IMR-90 (cell line): Measurements from ENCODE around the gene XRCC5. TPM values are rescaled to one million over a fixed set of nuclear protein-coding genes. Genes with fewer than 3 reads are reported as not detected.

ENCODE experiments used
- ATAC-seq: fragments of 200-7000 bp; cut with Tn5 transposase; 2 replicates; pipeline ENCODE4 v1.9.1; 2020; ENCODE audit warnings: low read depth, mild to moderate bottlenecking, moderate library complexity
- BruUV-seq: library from RNA; stranded (reverse); fragments of 400-500 nt; replicated peaks from 2 replicates; lab custom pipeline; 2021; lab: Mats Ljungman, UMichigan
- CTCF ChIA-PET: fragments of 300-600 bp; formaldehyde crosslinking; extraction: SDS; loops from one replicate; lab custom pipeline; 2021; ENCODE audit warnings: antibody characterized with exemption; lab: Yijun Ruan, JAX
- POLR2A ChIA-PET: fragments of 300-600 bp; sonication (Branson Sonifier 250); formaldehyde crosslinking; loops from one replicate; lab custom pipeline; 2022; ENCODE audit warnings: antibody characterized with exemption; ENCODE audit not compliant: unreplicated experiment; lab: Charles Lee
- DNase-seq: peaks from one replicate; pipeline ENCODE4 v3.0.0; 2013
- H2AFZ ChIP-seq: replicated peaks from 2 replicates; pipeline ENCODE3; 2013; ENCODE audit warnings: low read length, mild to moderate bottlenecking; ENCODE audit not compliant: poor library complexity
- H2AK5ac ChIP-seq: 2 replicates; pipeline ENCODE4 v1.6.1; 2013; ENCODE audit warnings: low read depth, low read length, inconsistent platforms
- H2AK9ac ChIP-seq: replicated peaks from 2 replicates; pipeline ENCODE3; 2013; ENCODE audit warnings: mild to moderate bottlenecking, low read depth, low read length, moderate library complexity; ENCODE audit not compliant: poor library complexity
- H2BK120ac ChIP-seq: 2 replicates; pipeline ENCODE4 v1.6.1; 2013; ENCODE audit warnings: low read depth, low read length, inconsistent platforms
- H2BK15ac ChIP-seq: 3 replicates; pipeline ENCODE4 v1.6.1; 2013; ENCODE audit warnings: low read depth, low read length, inconsistent platforms
- H2BK20ac ChIP-seq: 2 replicates; pipeline ENCODE4 v1.6.1; 2013; ENCODE audit warnings: low read depth, mild to moderate bottlenecking, inconsistent platforms, low read length, moderate library complexity
- H2BK5ac ChIP-seq: 2 replicates; pipeline ENCODE4 v1.6.1; 2013; ENCODE audit warnings: mild to moderate bottlenecking, low read depth, low read length, inconsistent platforms; ENCODE audit not compliant: poor library complexity, severe bottlenecking
- H3K14ac ChIP-seq: replicated peaks from 2 replicates; pipeline ENCODE4 v1.6.1; 2013; ENCODE audit warnings: low read depth, low read length, inconsistent platforms
- H3K18ac ChIP-seq: 2 replicates; pipeline ENCODE4 v1.6.1; 2013; ENCODE audit warnings: low read depth, low read length, control low read depth
- H3K23ac ChIP-seq: 2 replicates; pipeline ENCODE4 v1.6.1; 2013; ENCODE audit warnings: low read depth, low read length, inconsistent platforms
- H3K27ac ChIP-seq: 2 replicates; pipeline ENCODE4 v1.5.1; 2013; ENCODE audit warnings: mild to moderate bottlenecking, control low read depth, low read length; ENCODE audit not compliant: insufficient read depth
- H3K27me3 ChIP-seq: 2 replicates; pipeline ENCODE4 v1.6.1; 2013; ENCODE audit warnings: low read length; ENCODE audit not compliant: control insufficient read depth, insufficient read depth
- H3K36me3 ChIP-seq: 2 replicates; pipeline ENCODE4 v1.6.1; 2013; ENCODE audit warnings: low read length, mixed read lengths; ENCODE audit not compliant: control insufficient read depth, insufficient read depth
- H3K4ac ChIP-seq: 2 replicates; pipeline ENCODE4 v1.6.1; 2013; ENCODE audit warnings: low read depth, low read length, inconsistent platforms
- H3K4me1 ChIP-seq: 2 replicates; pipeline ENCODE4 v1.6.1; 2013; ENCODE audit warnings: low read length, mixed read lengths; ENCODE audit not compliant: control insufficient read depth, insufficient read depth
- H3K4me2 ChIP-seq: 2 replicates; pipeline ENCODE4 v1.6.1; 2013; ENCODE audit warnings: low read depth, mild to moderate bottlenecking, control low read depth, low read length, moderate library complexity
- H3K4me3 ChIP-seq: 2 replicates; pipeline ENCODE4 v1.5.1; 2013; ENCODE audit warnings: low read depth, mild to moderate bottlenecking, control low read depth, low read length, moderate library complexity; ENCODE audit not compliant: insufficient read depth
- H3K56ac ChIP-seq: 2 replicates; pipeline ENCODE4 v1.6.1; 2013; ENCODE audit warnings: low read length, inconsistent platforms; ENCODE audit not compliant: insufficient read depth; ENCODE audit errors: extremely low read depth
- H3K79me1 ChIP-seq, 2 experiments: 2 replicates each; pipeline ENCODE4 v1.6.1; 2013; ENCODE audit warnings: low read length in 2 of 2, inconsistent platforms in 1 of 2, low read depth in 1 of 2
- H3K9ac ChIP-seq: 2 replicates; pipeline ENCODE4 v1.6.1; 2013; ENCODE audit warnings: low read depth, low read length, control low read depth
- H3K9me1 ChIP-seq: 2 replicates; pipeline ENCODE4 v1.6.1; 2013; ENCODE audit warnings: low read length, inconsistent platforms; ENCODE audit not compliant: insufficient read depth
- H3K9me3 ChIP-seq: 2 replicates; pipeline ENCODE4 v1.6.1; 2013; ENCODE audit warnings: low read length; ENCODE audit not compliant: control insufficient read depth, insufficient read depth
- H4K20me1 ChIP-seq: 2 replicates; pipeline ENCODE4 v1.6.1; 2013; ENCODE audit warnings: low read length, inconsistent platforms; ENCODE audit not compliant: insufficient read depth
- H4K5ac ChIP-seq: 2 replicates; pipeline ENCODE4 v1.6.1; 2013; ENCODE audit warnings: mild to moderate bottlenecking, low read depth, low read length, control low read depth
- H4K8ac ChIP-seq, 2 experiments: 2 replicates each; pipeline ENCODE4 v1.6.1; 2013; ENCODE audit warnings: low read depth in 2 of 2, low read length in 2 of 2, control low read depth in 1 of 2, inconsistent platforms in 1 of 2
- H4K91ac ChIP-seq: 2 replicates; pipeline ENCODE4 v1.6.1; 2013; ENCODE audit warnings: low read depth, low read length, inconsistent platforms; ENCODE audit not compliant: insufficient read depth
- BHLHE40 ChIP-seq: fragments of 150-350 bp; IDR thresholded peaks from 2 replicates; pipeline ENCODE4 v1.6.1; 2016; ENCODE audit warnings: mild to moderate bottlenecking, low read depth, low read length
- CEBPB ChIP-seq: IDR thresholded peaks from 2 replicates; pipeline ENCODE4 v1.6.1; 2012; ENCODE audit warnings: low read depth, low read length, improper control_type of control experiment
- CHD1 ChIP-seq: IDR thresholded peaks from 2 replicates; pipeline ENCODE4 v1.6.1; 2012; ENCODE audit warnings: low read depth, low read length, improper control_type of control experiment
- FOS ChIP-seq: fragments of 150-350 bp; IDR thresholded peaks from 2 replicates; pipeline ENCODE4 v1.6.1; 2016; ENCODE audit warnings: low read depth, low read length
- MAFK ChIP-seq: IDR thresholded peaks from 2 replicates; pipeline ENCODE4 v1.6.1; 2012; ENCODE audit warnings: low read depth, low read length, improper control_type of control experiment
- MAZ ChIP-seq: IDR thresholded peaks from 2 replicates; pipeline ENCODE4 v1.6.1; 2012; ENCODE audit warnings: low read depth, mild to moderate bottlenecking, low read length, improper control_type of control experiment, moderate library complexity, borderline replicate concordance
- MXI1 ChIP-seq: IDR thresholded peaks from 2 replicates; pipeline ENCODE4 v1.6.1; 2012; ENCODE audit warnings: low read depth, mild to moderate bottlenecking, low read length, moderate library complexity, borderline replicate concordance
- NFE2L2 ChIP-seq: fragments of 150-350 bp; IDR thresholded peaks from 2 replicates; pipeline ENCODE4 v1.6.1; 2016; ENCODE audit warnings: low read depth, mild to moderate bottlenecking, low read length
- RAD21 ChIP-seq: IDR thresholded peaks from 2 replicates; pipeline ENCODE4 v1.6.1; 2012; ENCODE audit warnings: low read length, improper control_type of control experiment
- RCOR1 ChIP-seq: IDR thresholded peaks from 2 replicates; pipeline ENCODE4 v1.6.1; 2012; ENCODE audit warnings: mild to moderate bottlenecking, low read length, improper control_type of control experiment; ENCODE audit not compliant: insufficient replicate concordance
- WGBS, 2 experiments: methylation state at CpG; one replicate each; pipeline versions ENCODE4 v1.1.5 to v1.1.7; 2013; ENCODE audit warnings: missing lambda C conversion rate in 2 of 2; ENCODE audit not compliant: insufficient read length in 1 of 2; ENCODE audit errors: extremely low coverage in 2 of 2; 5-methylcytosine and 5-hydroxymethylcytosine counted together
- dilution Hi-C: fragments of 300-500 bp; cut with HindIII; formaldehyde crosslinking; loops from one replicate; pipeline ENCODE4 v1.14.3; 2018; ENCODE audit warnings: low sequenced_read_pairs; ENCODE audit not compliant: unreplicated experiment
- in situ Hi-C: fragments of 300-500 bp; cut with MboI; formaldehyde crosslinking; loops from 3 replicates; pipeline ENCODE4 v1.14.3; 2019; ENCODE audit warnings: low sequenced_read_pairs, inconsistent platforms, mixed read lengths
- intact Hi-C: fragments of 100-400 bp; cut with micrococcal nuclease; formaldehyde crosslinking; loops from 2 replicates; pipeline ENCODE4 v1.10.0; 2022
- polyA plus RNA-seq, 3 experiments: library from polyadenylated mRNA; depleted of rRNA; stranded (reverse); fragments of >200 nt; gene quantifications; 2 replicates each; pipeline ENCODE4 v1.2.3, GENCODE V29; 2012; ENCODE audit warnings: low replicate concordance in 1 of 3
- total RNA-seq: library from RNA; depleted of rRNA; stranded (reverse); fragments of >200 nt; gene quantifications from 2 replicates; pipeline ENCODE4 v1.2.3, GENCODE V29; 2012
- TF ChIP-seq, protein P1 (sequence below): fragments of 150-350 bp; IDR thresholded peaks from 2 replicates; pipeline ENCODE4 v1.6.1; 2016; ENCODE audit warnings: low read depth, mild to moderate bottlenecking, low read length, moderate library complexity, borderline replicate concordance
- TF ChIP-seq, protein P2 (sequence below): conservative IDR thresholded peaks from 2 replicates; pipeline ENCODE4 v1.5.1; 2012; ENCODE audit warnings: mild to moderate bottlenecking, low read depth, low read length, improper control_type of control experiment
- TF ChIP-seq, protein P3 (sequence below): fragments of 150-350 bp; IDR thresholded peaks from 2 replicates; pipeline ENCODE4 v1.6.1; 2017; ENCODE audit warnings: mild to moderate bottlenecking, antibody characterized with exemption, low read length, low read depth

Gene XRCC5
- total and polyA plus RNA-seq, 2 of the 4 experiments (the other 2 are of a cell fraction): 144 to 509 TPM

DNA sequence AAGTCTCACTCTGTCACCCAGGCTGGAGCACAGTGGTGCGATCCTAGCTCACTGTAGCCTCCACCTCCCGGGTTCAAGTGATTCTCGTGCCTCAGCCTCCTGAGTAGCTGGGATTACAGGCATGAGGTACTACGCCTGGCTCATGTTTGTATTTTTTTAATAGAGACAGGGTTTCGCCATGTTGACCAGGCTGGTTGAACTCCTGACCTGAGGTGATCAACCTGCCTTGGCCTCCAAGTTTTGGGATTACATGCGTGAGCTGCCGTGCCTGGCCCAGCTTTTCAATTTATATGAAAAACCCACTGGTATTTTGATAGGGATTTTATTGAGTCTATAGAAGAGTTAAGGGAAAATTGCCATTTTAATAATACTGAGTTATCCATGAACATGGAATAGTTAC lies 63.3 kb downstream of the XRCC5 start:
- 85% methylated on average over 2 of the region's 7 CpGs; no CpG with 5 or more reads in 1 of the 2 experiments for WGBS, 2 experiments
- Histone ChIP-seq H3K79me1 (peaks cover 43 to 48% of the 10 kb centered on the region in 2 experiments), H2AK5ac (no peak overlapping the region), H2BK15ac (no peak overlapping the region), H3K9me3 (no peaks in the 10 kb centered on the region), H2BK20ac (no peak overlapping the region), H3K56ac (no peak overlapping the region), H4K91ac (no peak overlapping the region), H4K20me1 (0 out of 2 replicates have a peak, but pooled peaks cover 3% of the 10 kb centered on the region), H3K4ac (no peak overlapping the region), H3K4me1 (no peaks in the 10 kb centered on the region), H3K9me1 (peaks cover 3% of the 10 kb centered on the region; the same call in 1 of the 2 replicates), H2BK5ac (no peak overlapping the region), H2AFZ (no peak overlapping the region), H2BK120ac (no peak overlapping the region), H3K4me3 (no peak overlapping the region), H3K4me2 (no peak overlapping the region), H2AK9ac (no peak overlapping the region), H3K36me3 (peaks cover 25% of the 10 kb centered on the region), H3K14ac (no peak overlapping the region), H3K9ac (no peak overlapping the region), H3K23ac (no peak overlapping the region), H3K27me3 (no peaks in the 10 kb centered on the region), H4K8ac (no peak overlapping the region), H3K18ac (no peak overlapping the region), H3K27ac (no peak overlapping the region), H4K5ac (no peak overlapping the region)
- DNase-seq (no peak), ATAC-seq (no peak)
- no peak for TF ChIP-seq CHD1
- TF ChIP-seq RCOR1: no peak
- no peak for TF ChIP-seq RAD21
- TF ChIP-seq MAZ: no peak
- no peak for TF ChIP-seq MAFK
- TF ChIP-seq FOS: no peak
- TF ChIP-seq CEBPB: no peak
- no peak for TF ChIP-seq MXI1
- TF ChIP-seq, protein P1, sequence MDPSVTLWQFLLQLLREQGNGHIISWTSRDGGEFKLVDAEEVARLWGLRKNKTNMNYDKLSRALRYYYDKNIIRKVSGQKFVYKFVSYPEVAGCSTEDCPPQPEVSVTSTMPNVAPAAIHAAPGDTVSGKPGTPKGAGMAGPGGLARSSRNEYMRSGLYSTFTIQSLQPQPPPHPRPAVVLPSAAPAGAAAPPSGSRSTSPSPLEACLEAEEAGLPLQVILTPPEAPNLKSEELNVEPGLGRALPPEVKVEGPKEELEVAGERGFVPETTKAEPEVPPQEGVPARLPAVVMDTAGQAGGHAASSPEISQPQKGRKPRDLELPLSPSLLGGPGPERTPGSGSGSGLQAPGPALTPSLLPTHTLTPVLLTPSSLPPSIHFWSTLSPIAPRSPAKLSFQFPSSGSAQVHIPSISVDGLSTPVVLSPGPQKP: no peak
- no peak for TF ChIP-seq BHLHE40
- TF ChIP-seq, protein P2, sequence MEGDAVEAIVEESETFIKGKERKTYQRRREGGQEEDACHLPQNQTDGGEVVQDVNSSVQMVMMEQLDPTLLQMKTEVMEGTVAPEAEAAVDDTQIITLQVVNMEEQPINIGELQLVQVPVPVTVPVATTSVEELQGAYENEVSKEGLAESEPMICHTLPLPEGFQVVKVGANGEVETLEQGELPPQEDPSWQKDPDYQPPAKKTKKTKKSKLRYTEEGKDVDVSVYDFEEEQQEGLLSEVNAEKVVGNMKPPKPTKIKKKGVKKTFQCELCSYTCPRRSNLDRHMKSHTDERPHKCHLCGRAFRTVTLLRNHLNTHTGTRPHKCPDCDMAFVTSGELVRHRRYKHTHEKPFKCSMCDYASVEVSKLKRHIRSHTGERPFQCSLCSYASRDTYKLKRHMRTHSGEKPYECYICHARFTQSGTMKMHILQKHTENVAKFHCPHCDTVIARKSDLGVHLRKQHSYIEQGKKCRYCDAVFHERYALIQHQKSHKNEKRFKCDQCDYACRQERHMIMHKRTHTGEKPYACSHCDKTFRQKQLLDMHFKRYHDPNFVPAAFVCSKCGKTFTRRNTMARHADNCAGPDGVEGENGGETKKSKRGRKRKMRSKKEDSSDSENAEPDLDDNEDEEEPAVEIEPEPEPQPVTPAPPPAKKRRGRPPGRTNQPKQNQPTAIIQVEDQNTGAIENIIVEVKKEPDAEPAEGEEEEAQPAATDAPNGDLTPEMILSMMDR: no peak
- TF ChIP-seq NFE2L2: no peak
- TF ChIP-seq, protein P3, sequence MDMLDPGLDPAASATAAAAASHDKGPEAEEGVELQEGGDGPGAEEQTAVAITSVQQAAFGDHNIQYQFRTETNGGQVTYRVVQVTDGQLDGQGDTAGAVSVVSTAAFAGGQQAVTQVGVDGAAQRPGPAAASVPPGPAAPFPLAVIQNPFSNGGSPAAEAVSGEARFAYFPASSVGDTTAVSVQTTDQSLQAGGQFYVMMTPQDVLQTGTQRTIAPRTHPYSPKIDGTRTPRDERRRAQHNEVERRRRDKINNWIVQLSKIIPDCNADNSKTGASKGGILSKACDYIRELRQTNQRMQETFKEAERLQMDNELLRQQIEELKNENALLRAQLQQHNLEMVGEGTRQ: no peak
- POLR2A ChIA-PET: no interaction called here
- CTCF ChIA-PET: interaction anchor here (1.6 kb wide), 1 partner anchor 12 kb away, joined by 3 read pairs; no protein-coding TSS in a partner anchor
- dilution Hi-C loops: no loop called here
- no TSS peak for BruUV-seq
- in situ Hi-C loops: no loop called here
- intact Hi-C loops: no loop called here
